ENCODE results near the gene HESX1. TPM values are rescaled to one million over a fixed set of nuclear protein-coding genes. Genes with fewer than 3 reads are reported as not detected.
A peak's percentile ranks its signal among the peaks of the same experiment; 100 is the strongest.

The HESX1 gene
- total RNA-seq, 1 donor from 2014 or later = 0.77 TPM

GRCh38 chr3:57152151-57153143 is 47.3 kb downstream of the HESX1 start:
- ATAC-seq = peak; percentile 77
- intact Hi-C loops (cut with micrococcal nuclease) = no loop called here
- peak; percentile 62 for DNase-seq

DNA sequence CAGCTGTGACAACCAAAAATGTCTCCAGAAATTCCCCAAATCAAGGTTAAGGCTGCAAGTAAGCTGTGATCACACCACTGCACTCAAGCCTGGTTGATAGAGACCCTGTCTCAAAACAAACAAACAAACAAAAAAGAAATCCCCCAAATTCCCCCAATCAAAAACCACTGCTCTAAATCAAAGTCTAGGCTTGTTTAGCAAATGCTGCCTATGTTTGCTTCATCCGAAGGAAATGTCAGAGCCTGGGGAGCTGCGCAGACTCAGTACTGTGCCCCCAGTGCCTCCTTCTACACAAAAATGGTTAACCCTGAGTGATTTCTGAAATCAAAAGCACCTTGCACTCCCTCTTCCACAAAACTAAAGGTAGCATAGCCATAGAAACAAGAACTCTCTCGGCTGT is 48.0 kb downstream of the HESX1 start:
- intact Hi-C loops (cut with micrococcal nuclease) = no loop called here
- peak; percentile 17 for ATAC-seq

GRCh38 chr3:57151021-57151449 is 48.7 kb downstream of the HESX1 start:
- peak; percentile 24 for ATAC-seq
- no peak for DNase-seq
- intact Hi-C loops (cut with micrococcal nuclease) = no loop called here

More for the DNA sequence above, 48.0 kb downstream of the HESX1 start:
- no peak for DNase-seq

DNA sequence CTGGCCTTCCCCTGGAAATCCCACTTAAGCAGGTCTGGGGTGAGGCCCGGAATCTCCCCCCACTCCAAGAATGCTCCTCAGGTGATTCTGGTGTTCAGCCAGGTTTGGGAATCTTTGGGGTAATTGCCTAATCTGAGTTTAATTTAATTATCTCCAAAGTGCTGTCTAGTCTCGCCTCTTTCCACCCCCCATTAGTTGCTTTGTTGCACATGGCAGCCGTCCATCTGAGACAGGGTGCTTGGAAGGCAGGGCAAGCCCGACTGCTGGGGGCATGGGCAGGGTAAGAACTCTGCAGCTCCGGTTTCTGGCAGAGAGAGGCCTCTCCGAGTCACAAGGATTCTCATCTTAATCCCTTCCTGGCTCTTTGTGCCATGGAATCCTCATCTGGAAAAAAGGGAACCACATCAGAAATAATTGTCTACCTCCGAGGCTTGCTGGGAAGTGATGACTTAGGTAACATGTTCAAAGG is 49.6 kb downstream of the HESX1 start:
- intact Hi-C loops (cut with micrococcal nuclease) = no loop called here
- DNase-seq (no peak), ATAC-seq (peak; percentile 19)

Other genes with a start within 250 kb of the HESX1 start
- not detected for gene SPATA12, start 139.3 kb downstream of the HESX1 start, total RNA-seq
- gene IL17RD, start 34.6 kb downstream of the HESX1 start, total RNA-seq = 4.4 TPM
- 49.2 TPM for gene APPL1, start 27.8 kb upstream of the HESX1 start, total RNA-seq
- 14.1 TPM for gene ASB14, start 92.7 kb upstream of the HESX1 start, total RNA-seq

Data from left ventricle myocardium superior (tissue), 1 donor.